Brain microvascular endothelial cell (primary cell): ENCODE results near the gene METTL27.
A peak's percentile ranks its signal among the peaks of the same experiment; 100 is the strongest.

Source experiments
- DNase-seq: peaks from one replicate; pipeline ENCODE4 v3.0.0-alpha.2; 2020
- H3K27ac ChIP-seq: fragments of 250-450 bp; sonication (Bioruptor Pico); 2 replicates; pipeline ENCODE4 v1.5.1; 2020; ENCODE audit warnings: mild to moderate bottlenecking, moderate library complexity
- H3K27me3 ChIP-seq: fragments of 250-450 bp; sonication (Bioruptor Pico); replicated peaks from 2 replicates; pipeline ENCODE4 v1.5.1; 2020; ENCODE audit warnings: mild to moderate bottlenecking
- H3K36me3 ChIP-seq: fragments of 250-450 bp; sonication (Bioruptor Pico); replicated peaks from 2 replicates; pipeline ENCODE4 v1.5.1; 2020; ENCODE audit warnings: mild to moderate bottlenecking
- H3K4me3 ChIP-seq: 2 replicates; pipeline ENCODE4 v1.5.1; 2011; ENCODE audit warnings: low read depth, mild to moderate bottlenecking, control low read depth, low read length, moderate library complexity
- CTCF ChIP-seq: IDR thresholded peaks from 2 replicates; pipeline ENCODE4 v1.5.1; 2011; ENCODE audit warnings: low read depth, mild to moderate bottlenecking, moderate library complexity, low read length, control low read depth, inconsistent platforms; ENCODE audit errors: missing control alignments
- in situ Hi-C: cut with HindIII; loops from 2 replicates; pipeline ENCODE4 v1.10.0; 2017; ENCODE audit warnings: low sequenced_read_pairs, low pct_ligation_motif_present

METTL27 gene

GRCh38 chr7:73842067-73842976, at the start of gene METTL27:
TSS of gene METTL27 (minus strand) at chr7:73842516. CDS start at chr7:73842140, 376 bp downstream.
- DNase-seq, result peak; percentile 91
- H3K27ac ChIP-seq, result peak within 1 kb of the TSS; percentile 26
- H3K4me3 ChIP-seq, result peak within 1 kb of the TSS; percentile 72
- no peak for TF ChIP-seq CTCF
- in situ Hi-C loops, result no loop called here
- no peaks in the 10 kb centered on the region for H3K36me3 ChIP-seq
- H3K27me3 ChIP-seq, result no peaks in the 10 kb centered on the region

- peak; percentile 45 for TF ChIP-seq CTCF
- Histone ChIP-seq H3K27me3 (no peaks in the 10 kb centered on the region), H3K4me3 (no peak overlapping the region), H3K36me3 (no peaks in the 10 kb centered on the region), H3K27ac (no peak overlapping the region)
- in situ Hi-C loops, result no loop called here
- DNase-seq, result no peak
These were observed 49.0 kb upstream of the METTL27 start for GRCh38 chr7:73891178-73891885.

- H3K27ac ChIP-seq, result no peak overlapping the region
- no peak overlapping the region for H3K4me3 ChIP-seq
- in situ Hi-C loops, result no loop called here
- no peak for DNase-seq
- H3K36me3 ChIP-seq, result no peaks in the 10 kb centered on the region
- no peak for TF ChIP-seq CTCF
- no peaks in the 10 kb centered on the region for H3K27me3 ChIP-seq
These were observed 48.3 kb upstream of the METTL27 start for GRCh38 chr7:73890555-73891147.

- Histone ChIP-seq H3K27me3 (no peaks in the 10 kb centered on the region), H3K27ac (no peak overlapping the region), H3K4me3 (no peak overlapping the region), H3K36me3 (no peaks in the 10 kb centered on the region)
- in situ Hi-C loops, result no loop called here
- no peak for TF ChIP-seq CTCF
- DNase-seq, result no peak
These were observed 46.6 kb upstream of the METTL27 start for GRCh38 chr7:73888959-73889358.

GRCh38 chr7:73887762-73888161, 45.4 kb upstream of the METTL27 start:
- in situ Hi-C loops, result no loop called here
- H3K27ac ChIP-seq, result no peak overlapping the region
- no peak for TF ChIP-seq CTCF
- H3K27me3 ChIP-seq, result no peaks in the 10 kb centered on the region
- H3K4me3 ChIP-seq, result no peak overlapping the region
- DNase-seq, result no peak
- H3K36me3 ChIP-seq, result no peaks in the 10 kb centered on the region
